ENCODE measurements around the gene TLDC2.
A peak's percentile ranks its signal among the peaks of the same experiment; 100 is the strongest.
"Not testable (repeated sequence)": the region's sequence is repeated elsewhere in the genome, so short reads cannot be mapped to it uniquely, and the experiment has no call there.

TLDC2 gene

DNA sequence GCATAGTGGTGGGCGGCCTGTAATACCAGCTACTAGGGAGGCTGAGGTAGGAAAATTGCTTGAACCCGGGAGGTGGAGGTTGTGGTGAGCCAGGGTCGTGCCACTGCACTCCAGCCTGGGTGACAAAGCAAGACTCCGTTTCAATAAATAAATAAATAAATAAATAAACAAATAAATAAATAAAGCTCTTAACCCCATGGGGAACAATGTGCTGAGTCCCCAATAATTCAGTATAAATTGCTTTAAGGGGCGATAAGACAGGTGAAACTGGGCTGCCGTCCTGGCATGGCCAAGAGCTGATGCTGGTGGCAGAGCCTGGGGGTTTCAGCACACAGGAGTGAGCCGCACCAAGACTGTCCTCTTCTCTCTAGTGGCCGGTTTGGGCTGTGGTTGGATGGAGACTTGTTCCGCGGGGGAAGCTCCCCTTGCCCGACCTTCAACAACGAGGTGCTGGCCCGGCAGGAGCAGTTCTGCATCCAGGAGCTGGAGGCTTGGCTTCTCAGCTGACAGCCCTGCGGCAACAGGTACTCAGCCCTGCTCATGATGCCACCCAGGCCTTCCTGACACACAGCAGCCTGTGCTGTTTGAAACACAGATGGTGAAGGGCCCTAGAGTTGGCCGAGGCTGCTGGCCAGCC is 13.1 kb downstream of the TLDC2 start:
- H3K36me3 Mint-ChIP-seq = peaks cover 4 to 7% of the 10 kb centered on the region in 2 donors
- peaks cover 0 to 1% of the 10 kb centered on the region in 2 donors for H3K9me3 Mint-ChIP-seq
- H3K27me3 Mint-ChIP-seq = no peaks in the 10 kb centered on the region
- no peak overlapping the region for H3K27ac Mint-ChIP-seq
- ATAC-seq (replicated peaks) (no peak), DNase-seq (no peak)
- H3K4me1 Mint-ChIP-seq = peaks cover 8 to 15% of the 10 kb centered on the region in 2 donors
- H3K4me3 Mint-ChIP-seq = no peak overlapping the region

DNA sequence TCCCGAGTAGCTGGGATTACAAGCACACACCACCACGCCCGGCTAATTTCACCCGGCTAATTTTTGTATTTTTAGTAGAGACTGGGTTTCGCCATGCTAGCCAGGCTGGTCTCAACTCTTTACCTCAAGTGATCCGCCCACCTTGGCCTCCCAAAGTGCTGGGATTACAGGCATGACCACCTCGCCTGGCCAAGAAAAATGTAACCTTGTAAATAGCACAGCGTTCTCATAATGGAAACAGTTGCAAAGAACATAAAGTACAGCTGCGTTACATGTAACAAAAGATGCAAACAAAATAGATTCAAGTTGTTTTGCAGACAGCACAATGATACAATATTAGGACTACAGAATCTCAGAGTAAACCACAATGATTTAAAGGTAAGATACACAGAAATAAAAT is 14.6 kb downstream of the TLDC2 start:
- Mint-ChIP-seq H3K4me1 (peaks cover 8 to 11% of the 10 kb centered on the region in 2 donors), H3K36me3 (peaks cover 2 to 7% of the 10 kb centered on the region in 2 donors)

DNA sequence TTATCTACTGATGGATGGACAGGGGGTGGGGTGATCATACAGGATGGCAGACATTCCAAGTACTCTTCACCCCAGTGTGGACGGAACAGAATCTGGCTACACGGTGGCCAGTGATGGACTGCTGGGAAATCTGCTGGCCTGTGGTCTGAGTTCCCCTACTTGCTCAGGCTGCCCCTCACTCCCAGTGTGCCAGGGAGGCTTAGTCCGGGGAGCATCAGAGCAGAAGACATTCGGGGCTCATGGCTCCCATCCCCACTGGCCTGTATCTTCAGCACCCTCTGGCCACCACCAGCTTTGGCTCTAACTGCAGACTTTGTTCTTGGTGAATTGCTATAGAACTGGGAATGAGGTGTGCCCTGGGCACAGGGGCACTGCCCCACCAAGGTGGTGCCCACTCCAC is 15.3 kb downstream of the TLDC2 start:
- DNase-seq (no peak), ATAC-seq (replicated peaks) (no peak)
- Mint-ChIP-seq H3K36me3 (peaks cover 2 to 7% of the 10 kb centered on the region in 2 donors), H3K9me3 (no peaks in the 10 kb centered on the region), H3K27me3 (no peaks in the 10 kb centered on the region), H3K27ac (no peak overlapping the region), H3K4me1 (peaks cover 8 to 11% of the 10 kb centered on the region in 2 donors), H3K4me3 (no peak overlapping the region)

More for the DNA sequence above, 14.6 kb downstream of the TLDC2 start:
- Mint-ChIP-seq H3K27ac (no peak overlapping the region), H3K27me3 (no peaks in the 10 kb centered on the region), H3K9me3 (no peaks in the 10 kb centered on the region), H3K4me3 (no peak overlapping the region)
- ATAC-seq (replicated peaks) (no peak), DNase-seq (no peak)

DNA sequence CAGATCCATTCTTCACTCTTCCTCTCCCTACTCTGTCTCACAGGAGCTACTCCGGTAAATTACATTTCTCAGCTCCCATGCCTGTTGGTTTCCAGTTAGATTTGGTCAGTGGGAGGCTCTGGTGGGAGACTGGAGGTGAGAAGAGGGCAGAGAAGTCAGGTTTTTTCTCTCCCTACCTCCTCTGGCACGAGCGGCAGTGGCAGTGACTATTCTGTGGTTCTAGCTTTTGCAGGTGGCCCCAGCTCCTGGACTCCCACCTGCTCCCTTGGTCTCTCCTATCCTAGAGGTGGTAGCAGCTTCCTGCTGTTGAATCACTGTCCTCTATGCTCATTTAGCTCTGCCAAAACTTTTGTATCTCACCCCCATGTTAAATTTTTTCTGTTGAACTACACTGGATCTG is 17.9 kb downstream of the TLDC2 start:
- Mint-ChIP-seq H3K27ac (no peak overlapping the region), H3K9me3 (no peaks in the 10 kb centered on the region), H3K27me3 (no peaks in the 10 kb centered on the region), H3K4me1 (no peaks in the 10 kb centered on the region), H3K36me3 (peaks cover 8 to 13% of the 10 kb centered on the region in 2 donors), H3K4me3 (no peak overlapping the region)
- DNase-seq (no peak), ATAC-seq (replicated peaks) (no peak)

DNA sequence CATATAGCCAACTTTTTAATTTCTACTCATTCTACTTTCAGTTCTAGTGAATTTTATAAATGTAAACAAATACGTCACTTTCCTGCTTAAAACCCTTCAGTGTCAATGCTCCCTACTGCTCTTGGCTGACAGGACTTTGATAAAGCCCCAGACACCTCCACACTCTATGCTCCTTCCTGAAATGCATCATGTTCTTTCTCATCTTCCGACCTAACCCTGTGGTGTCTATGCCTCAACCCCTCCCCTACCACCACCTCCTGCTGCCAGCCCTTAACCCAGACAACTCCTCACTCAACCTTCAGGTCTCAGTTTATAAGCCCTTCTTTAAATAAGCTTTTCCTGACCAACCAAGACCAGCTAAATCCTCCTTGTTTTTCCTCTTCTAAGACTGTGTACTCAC is 19.1 kb downstream of the TLDC2 start:
- DNase-seq (no peak), ATAC-seq (replicated peaks) (no peak)
- H3K36me3 Mint-ChIP-seq = peaks cover 16 to 19% of the 10 kb centered on the region in 2 donors
- H3K27me3 Mint-ChIP-seq = no peaks in the 10 kb centered on the region
- no peaks in the 10 kb centered on the region for H3K9me3 Mint-ChIP-seq
- H3K27ac Mint-ChIP-seq = no peak overlapping the region
- H3K4me3 Mint-ChIP-seq = no peak overlapping the region
- no peaks in the 10 kb centered on the region for H3K4me1 Mint-ChIP-seq

DNA sequence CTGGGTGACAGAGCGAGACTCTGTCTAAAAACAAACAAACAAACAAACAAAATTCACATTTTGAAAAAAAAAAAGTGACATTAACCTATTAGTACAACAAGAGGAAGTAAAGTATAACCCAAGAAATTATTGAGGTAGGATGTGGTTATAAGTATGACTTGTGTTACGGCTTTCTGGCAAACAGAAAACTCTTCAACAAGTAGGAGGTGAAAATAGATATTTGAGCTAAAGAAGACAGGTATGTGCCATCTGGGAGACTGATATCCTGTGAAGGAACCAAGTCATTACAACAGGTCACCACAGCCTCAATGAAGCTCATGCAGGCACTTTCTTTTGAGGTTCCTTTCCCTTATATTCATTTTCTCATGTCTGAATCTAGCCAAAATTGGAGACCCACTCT is 28.8 kb downstream of the TLDC2 start:
- H3K27ac Mint-ChIP-seq = no peak overlapping the region
- H3K27me3 Mint-ChIP-seq = no peaks in the 10 kb centered on the region
- H3K4me1 Mint-ChIP-seq = no peaks in the 10 kb centered on the region
- H3K9me3 Mint-ChIP-seq = no peaks in the 10 kb centered on the region
- H3K36me3 Mint-ChIP-seq = peaks cover 23 to 24% of the 10 kb centered on the region in 2 donors
- DNase-seq = no peak
- ATAC-seq (replicated peaks) = no peak
- H3K4me3 Mint-ChIP-seq = no peak overlapping the region

DNA sequence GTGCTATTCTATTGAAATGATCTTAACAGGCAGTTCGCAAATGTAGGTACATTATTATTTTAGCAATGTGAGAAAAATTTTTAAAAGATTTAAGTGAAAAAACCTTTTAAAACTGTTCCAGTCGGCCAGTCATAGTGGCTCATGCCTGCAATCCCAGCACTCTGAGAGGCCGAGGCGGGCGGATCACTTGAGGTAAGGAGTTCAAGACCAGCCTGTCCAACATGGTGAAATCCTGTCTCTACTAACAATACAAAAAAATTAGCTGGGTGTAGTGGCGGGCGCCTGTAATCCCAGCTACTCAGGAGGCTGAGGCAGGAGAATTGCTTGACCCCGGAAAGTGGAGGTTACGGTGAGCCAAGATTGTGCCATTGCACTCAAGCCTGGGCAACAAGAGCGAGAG is 29.6 kb downstream of the TLDC2 start:
- not testable (repeated sequence) for H3K27ac Mint-ChIP-seq; H3K9me3 Mint-ChIP-seq; H3K4me3 Mint-ChIP-seq; DNase-seq; ATAC-seq (replicated peaks); H3K4me1 Mint-ChIP-seq; H3K27me3 Mint-ChIP-seq
- peaks cover 22 to 25% of the 10 kb centered on the region in 2 donors for H3K36me3 Mint-ChIP-seq

DNA sequence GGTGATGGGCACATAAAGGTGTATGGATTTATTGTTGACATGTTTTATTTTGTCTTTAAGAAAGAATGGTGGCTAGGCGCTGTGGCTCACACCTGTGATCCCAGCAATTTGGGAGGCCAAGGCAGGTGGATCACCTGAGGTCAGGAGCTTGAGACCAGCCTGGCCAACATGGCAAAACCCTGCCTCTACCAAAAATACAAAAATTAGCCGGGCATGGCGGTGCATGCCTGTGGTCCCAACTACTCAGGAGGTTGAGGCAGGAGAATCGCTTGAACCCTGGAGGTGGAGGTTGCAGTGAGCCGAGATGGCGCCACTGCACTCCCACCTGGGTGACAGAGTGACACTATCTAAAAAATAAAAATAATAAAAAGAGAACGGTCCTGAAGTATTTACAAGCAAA is 30.1 kb downstream of the TLDC2 start:
- not testable (repeated sequence) for H3K27ac Mint-ChIP-seq; H3K9me3 Mint-ChIP-seq; H3K4me1 Mint-ChIP-seq; H3K27me3 Mint-ChIP-seq; ATAC-seq (replicated peaks); H3K4me3 Mint-ChIP-seq; DNase-seq
- H3K36me3 Mint-ChIP-seq = peaks cover 22 to 25% of the 10 kb centered on the region in 2 donors

DNA sequence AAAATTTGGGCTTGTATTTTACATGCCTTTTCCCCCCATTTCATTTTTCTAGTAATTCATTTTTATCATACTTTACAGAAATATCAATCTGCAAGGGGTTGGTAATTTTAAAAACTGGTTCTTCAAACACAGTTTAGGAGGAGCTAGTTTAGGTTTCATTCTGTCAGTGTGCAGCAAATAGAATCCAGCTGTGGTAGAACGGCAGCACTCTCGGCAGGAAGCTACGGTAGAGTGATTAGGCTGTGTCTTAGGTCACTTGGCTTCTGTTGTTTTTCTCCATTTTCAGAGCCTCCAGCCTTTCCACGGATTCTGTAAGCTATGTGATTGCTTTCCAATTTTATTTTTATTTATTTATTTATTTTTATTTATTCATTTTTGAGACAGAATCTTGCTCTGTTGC is 32.7 kb downstream of the TLDC2 start:
- no peaks in the 10 kb centered on the region for H3K27me3 Mint-ChIP-seq
- no peak overlapping the region for H3K27ac Mint-ChIP-seq
- peak; percentile 36 to 41 for ATAC-seq (replicated peaks)
- no peak for DNase-seq
- H3K4me1 Mint-ChIP-seq = no peaks in the 10 kb centered on the region
- peaks cover 23 to 25% of the 10 kb centered on the region in 2 donors for H3K36me3 Mint-ChIP-seq
- no peak overlapping the region for H3K4me3 Mint-ChIP-seq
- no peaks in the 10 kb centered on the region for H3K9me3 Mint-ChIP-seq

DNA sequence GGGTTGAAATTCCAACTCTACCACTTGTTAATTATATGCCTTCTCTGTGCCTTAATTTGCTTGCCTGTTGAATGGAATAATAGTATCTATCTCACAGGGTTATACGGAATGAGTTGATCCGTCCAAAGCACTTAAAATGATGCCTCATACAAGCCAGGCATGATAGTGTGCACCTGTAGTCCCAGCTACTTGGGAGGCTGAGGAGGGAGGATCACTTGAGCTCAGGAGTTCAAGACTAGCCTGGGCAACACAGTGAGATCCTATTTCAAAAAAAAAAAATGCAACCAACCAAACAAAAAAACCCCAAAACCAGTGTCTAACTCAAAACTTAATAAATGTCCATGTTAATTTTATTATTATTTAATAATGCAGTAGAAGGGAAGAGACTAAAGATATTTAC is 40.3 kb downstream of the TLDC2 start:
- no peak for ATAC-seq (replicated peaks)
- Mint-ChIP-seq H3K4me3 (no peak overlapping the region), H3K9me3 (no peaks in the 10 kb centered on the region), H3K27me3 (no peaks in the 10 kb centered on the region), H3K36me3 (peaks cover 18 to 25% of the 10 kb centered on the region in 2 donors), H3K27ac (no peak overlapping the region), H3K4me1 (no peaks in the 10 kb centered on the region)
- no peak for DNase-seq

DNA sequence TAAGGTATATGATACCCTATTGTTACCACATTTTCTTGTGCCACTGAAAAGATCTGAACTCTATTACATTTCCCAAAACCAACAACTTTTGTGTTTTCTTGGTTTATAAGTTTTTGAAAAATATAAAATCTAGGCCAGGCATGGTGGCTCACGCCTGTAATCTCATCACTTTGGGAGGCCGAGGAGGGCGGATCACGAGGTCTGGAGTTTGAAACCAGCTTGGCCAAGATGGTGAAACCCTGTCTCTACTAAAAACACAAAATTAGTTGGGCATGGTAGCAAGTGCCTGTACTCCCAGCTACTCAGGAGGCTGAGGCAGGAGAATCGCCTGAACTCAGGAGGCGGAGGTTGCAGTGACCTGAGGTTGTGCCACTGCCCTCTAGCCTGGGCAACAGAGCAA is 41.3 kb downstream of the TLDC2 start:
- H3K4me3 Mint-ChIP-seq = no peak overlapping the region
- ATAC-seq (replicated peaks) = no peak
- H3K9me3 Mint-ChIP-seq = no peaks in the 10 kb centered on the region
- no peaks in the 10 kb centered on the region for H3K4me1 Mint-ChIP-seq
- DNase-seq = no peak
- no peak overlapping the region for H3K27ac Mint-ChIP-seq
- peaks cover 11 to 17% of the 10 kb centered on the region in 2 donors for H3K36me3 Mint-ChIP-seq
- H3K27me3 Mint-ChIP-seq = no peaks in the 10 kb centered on the region

DNA sequence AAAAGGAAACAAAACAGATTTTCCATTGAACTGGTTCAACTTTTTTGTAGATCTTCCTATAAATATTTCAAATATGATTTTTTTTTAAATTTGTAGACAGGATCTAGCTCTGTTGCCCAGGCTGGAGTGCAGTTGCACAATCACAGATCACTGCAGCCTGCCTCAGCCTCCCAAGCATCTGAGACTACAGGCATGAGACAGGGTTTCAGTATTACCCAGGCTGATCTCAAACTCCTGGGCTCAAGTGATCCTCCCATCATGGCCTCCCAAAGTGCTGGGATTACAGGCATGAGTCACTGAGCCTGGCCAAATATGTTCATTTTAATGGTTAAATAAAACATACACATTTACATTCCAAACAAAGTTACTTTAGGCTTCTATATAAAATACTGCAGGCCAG is 42.0 kb downstream of the TLDC2 start:
- Mint-ChIP-seq H3K9me3 (no peaks in the 10 kb centered on the region), H3K36me3 (peaks cover 9 to 14% of the 10 kb centered on the region in 2 donors), H3K27ac (no peak overlapping the region), H3K4me3 (no peak overlapping the region), H3K4me1 (no peaks in the 10 kb centered on the region), H3K27me3 (no peaks in the 10 kb centered on the region)
- DNase-seq (no peak), ATAC-seq (replicated peaks) (no peak)

DNA sequence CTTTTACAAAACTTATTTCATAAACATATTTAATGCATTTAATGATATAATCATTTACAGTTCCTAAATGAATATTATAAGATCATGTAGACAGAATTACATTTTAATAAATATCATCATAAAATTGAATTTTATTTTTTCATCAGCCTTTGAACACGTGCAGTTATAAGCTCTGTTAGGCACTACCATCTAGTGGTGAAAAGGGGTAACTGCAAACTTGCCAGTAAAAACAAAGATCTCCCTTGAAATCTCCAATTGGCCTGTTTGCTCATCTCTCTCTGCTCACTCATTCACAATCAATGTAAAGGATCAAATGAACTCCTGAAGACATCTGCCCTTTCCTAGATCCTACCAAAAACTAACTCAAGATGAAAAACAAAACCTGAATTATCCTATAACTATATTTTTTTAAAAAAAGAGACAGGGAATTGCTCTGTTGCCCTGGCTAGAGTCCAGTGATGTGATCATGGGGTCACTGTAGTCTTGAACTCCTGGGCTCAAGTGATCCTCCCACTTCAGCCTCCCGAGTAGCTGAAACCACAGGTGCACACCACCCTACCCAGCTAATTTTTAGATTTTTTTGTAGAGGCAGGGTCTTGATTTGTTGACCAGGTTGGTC is 43.9 kb downstream of the TLDC2 start:
- peak; percentile 6 for DNase-seq
- Mint-ChIP-seq H3K4me3 (no peak overlapping the region), H3K36me3 (peaks cover 2% of the 10 kb centered on the region in 2 donors), H3K4me1 (no peaks in the 10 kb centered on the region), H3K9me3 (no peaks in the 10 kb centered on the region), H3K27ac (no peak overlapping the region), H3K27me3 (no peaks in the 10 kb centered on the region)
- ATAC-seq (replicated peaks) = peak; percentile 55 to 66

DNA sequence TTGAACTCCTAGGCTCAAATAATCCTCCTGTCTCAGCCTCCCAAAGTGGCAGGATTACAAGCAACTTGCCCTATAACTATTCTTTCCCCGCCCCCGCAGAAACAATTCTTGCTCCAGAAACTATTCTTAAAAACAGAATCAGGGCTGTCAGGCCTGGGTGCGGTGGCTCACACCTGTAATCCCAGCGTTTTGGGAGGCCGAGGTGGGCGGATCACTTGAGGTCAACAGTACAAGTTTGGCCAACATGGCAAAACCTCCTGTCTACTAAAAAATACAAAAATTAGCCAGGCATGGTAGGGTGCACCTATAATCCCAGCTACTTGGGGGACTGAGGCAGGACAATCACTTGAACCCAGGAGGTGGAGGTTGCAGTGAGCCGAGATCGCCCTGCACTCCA is 44.4 kb downstream of the TLDC2 start:
- H3K27me3 Mint-ChIP-seq = no peaks in the 10 kb centered on the region
- H3K9me3 Mint-ChIP-seq = no peaks in the 10 kb centered on the region
- no peaks in the 10 kb centered on the region for H3K36me3 Mint-ChIP-seq
- no peaks in the 10 kb centered on the region for H3K4me1 Mint-ChIP-seq
- no peak overlapping the region for H3K27ac Mint-ChIP-seq
- ATAC-seq (replicated peaks) (no peak), DNase-seq (no peak)
- no peak overlapping the region for H3K4me3 Mint-ChIP-seq
